ENCODE data around the gene NBPF11.

DNA sequence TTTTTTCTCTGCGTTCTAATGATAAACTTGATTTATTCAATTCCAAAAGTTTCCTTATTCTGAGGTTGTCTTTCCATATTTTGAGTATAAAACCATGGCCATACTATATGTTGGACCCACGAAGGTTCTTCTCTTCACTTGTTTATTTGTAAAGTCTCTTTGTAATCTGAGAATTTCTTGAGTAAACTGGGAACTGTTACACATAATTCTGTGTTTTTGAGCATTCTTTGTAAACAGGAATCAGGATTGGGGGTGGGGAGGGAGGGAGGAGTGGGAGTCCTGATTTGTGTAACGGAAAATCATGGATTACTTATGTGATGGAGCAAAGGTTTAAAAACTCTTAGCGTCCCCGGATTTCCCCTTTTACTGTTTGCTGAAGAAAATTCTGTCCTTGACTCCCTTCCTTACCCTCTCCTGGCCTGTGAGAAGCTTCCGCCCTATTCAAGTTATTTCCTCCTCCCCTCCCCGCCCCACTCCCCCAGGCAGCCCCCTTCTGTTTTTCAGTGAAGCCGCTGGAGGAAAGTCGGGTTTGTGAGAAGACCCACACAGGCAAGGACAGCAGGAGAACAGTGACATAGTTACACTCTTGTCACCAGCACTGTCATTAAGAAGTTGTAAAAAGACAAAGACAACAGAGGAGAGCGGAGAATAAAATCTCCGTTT is 6.4 kb upstream of the NBPF11 start:
- TF ChIP-seq, protein P1, sequence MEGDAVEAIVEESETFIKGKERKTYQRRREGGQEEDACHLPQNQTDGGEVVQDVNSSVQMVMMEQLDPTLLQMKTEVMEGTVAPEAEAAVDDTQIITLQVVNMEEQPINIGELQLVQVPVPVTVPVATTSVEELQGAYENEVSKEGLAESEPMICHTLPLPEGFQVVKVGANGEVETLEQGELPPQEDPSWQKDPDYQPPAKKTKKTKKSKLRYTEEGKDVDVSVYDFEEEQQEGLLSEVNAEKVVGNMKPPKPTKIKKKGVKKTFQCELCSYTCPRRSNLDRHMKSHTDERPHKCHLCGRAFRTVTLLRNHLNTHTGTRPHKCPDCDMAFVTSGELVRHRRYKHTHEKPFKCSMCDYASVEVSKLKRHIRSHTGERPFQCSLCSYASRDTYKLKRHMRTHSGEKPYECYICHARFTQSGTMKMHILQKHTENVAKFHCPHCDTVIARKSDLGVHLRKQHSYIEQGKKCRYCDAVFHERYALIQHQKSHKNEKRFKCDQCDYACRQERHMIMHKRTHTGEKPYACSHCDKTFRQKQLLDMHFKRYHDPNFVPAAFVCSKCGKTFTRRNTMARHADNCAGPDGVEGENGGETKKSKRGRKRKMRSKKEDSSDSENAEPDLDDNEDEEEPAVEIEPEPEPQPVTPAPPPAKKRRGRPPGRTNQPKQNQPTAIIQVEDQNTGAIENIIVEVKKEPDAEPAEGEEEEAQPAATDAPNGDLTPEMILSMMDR (IDR thresholded peaks at IDR 0.05): no peak
- no peak for TF ChIP-seq EP300 (IDR thresholded peaks at IDR 0.05; ENCODE audit: low read depth)
- TF ChIP-seq POLR2A (IDR thresholded peaks at IDR 0.05): no peak
- no peak for TF ChIP-seq POLR2AphosphoS5 (IDR thresholded peaks at IDR 0.05)

Measured in transverse colon (tissue), 4 donors.